ENCODE results near the gene NUP160. TPM values are rescaled to one million over a fixed set of nuclear protein-coding genes. Genes with fewer than 3 reads are reported as not detected.
"Not testable (repeated sequence)": the region's sequence is repeated elsewhere in the genome, so short reads cannot be mapped to it uniquely, and the experiment has no call there.

NUP160 gene
- total and polyA plus RNA-seq, 2 of the 13 experiments (the other 11 are each of a cell fraction or from before 2014, with no cell fraction given), result 28.3 to 43.5 TPM

- DNase-seq (ENCODE audit: low spot score) (no peak), FAIRE-seq (no peak)
These were observed 74.3 kb downstream of the NUP160 start for GRCh38 chr11:47773882-47774281.

GRCh38 chr11:47769556-47769955, 78.6 kb downstream of the NUP160 start:
- FAIRE-seq; intact Hi-C loops (cut with micrococcal nuclease; ENCODE audit: unreplicated experiment); H3K4me2 ChIP-seq (ENCODE audit: low read depth, low read length); DNase-seq (ENCODE audit: low spot score); H3K9ac ChIP-seq (ENCODE audit: insufficient read depth, low read depth, low read length); H3K4me3 ChIP-seq (replicated peaks in 1 of 3; ENCODE audit: insufficient read depth in 1 of 3, low read depth in 2 of 3, low read length in 3 of 3); in situ Hi-C loops (cut with HindIII; ENCODE audit: extremely low pct_ligation_motif_present, low pct_unique_long_range_greater_than_20kb); CTCF ChIA-PET (ENCODE audit: low intra/inter-chr PET ratio, low total read pairs); ATAC-seq; POLR2A ChIA-PET; H3K9me3 ChIP-seq (ENCODE audit: low read length); BruUV-seq (replicated peaks); H3K27me3 ChIP-seq (ENCODE audit: control insufficient read depth in 1 of 2, insufficient read depth in 2 of 2, low read length in 2 of 2); H2AFZ ChIP-seq (ENCODE audit: low read length); H3K36me3 ChIP-seq (replicated peaks in 1 of 2; ENCODE audit: control insufficient read depth in 1 of 2, insufficient read depth in 2 of 2, low read length in 2 of 2); H3K27ac ChIP-seq (ENCODE audit: extremely low read length, insufficient read depth, low read length): not testable (repeated sequence)
- 80% methylated on average over 14 of the region's 14 CpGs for WGBS (ENCODE audit: low lambda C conversion rate)
- peaks cover 14% of the 10 kb centered on the region for H4K20me1 ChIP-seq (ENCODE audit: insufficient read depth, low read length)
- peaks cover 19% of the 10 kb centered on the region for H3K4me1 ChIP-seq (ENCODE audit: insufficient read depth, low read length)
- H3K79me2 ChIP-seq (ENCODE audit: insufficient read depth, low read length), result peaks cover 32% of the 10 kb centered on the region

More at GRCh38 chr11:47773882-47774281, 74.3 kb downstream of the NUP160 start:
- no peaks in the 10 kb centered on the region for H3K27me3 ChIP-seq (ENCODE audit: control insufficient read depth in 1 of 2, insufficient read depth in 2 of 2, low read length in 2 of 2)
- no peak overlapping the region for H3K27ac ChIP-seq (ENCODE audit: extremely low read length, insufficient read depth, low read length)
- intact Hi-C loops (cut with micrococcal nuclease; ENCODE audit: unreplicated experiment) (no loop called here), in situ Hi-C loops (cut with HindIII; ENCODE audit: extremely low pct_ligation_motif_present, low pct_unique_long_range_greater_than_20kb) (no loop called here)
- no peak overlapping the region for H3K4me3 ChIP-seq (replicated peaks in 1 of 3; ENCODE audit: insufficient read depth in 1 of 3, low read depth in 2 of 3, low read length in 3 of 3)
- ChIA-PET CTCF (ENCODE audit: low intra/inter-chr PET ratio, low total read pairs) (no interaction called here), POLR2A (no interaction called here)
- no peak for TF ChIP-seq ZNF17 (CRISPR knock-in tag; IDR thresholded peaks at IDR 0.05)
- TF ChIP-seq ZBTB1 (CRISPR knock-in tag; IDR thresholded peaks at IDR 0.05; ENCODE audit: borderline replicate concordance), result no peak
- no peak for TF ChIP-seq NFATC3 (CRISPR knock-in tag; IDR thresholded peaks at IDR 0.05)
- no peak for TF ChIP-seq MXI1 (IDR thresholded peaks at IDR 0.05; ENCODE audit: borderline replicate concordance, low read depth, low read length)
- TF ChIP-seq ZNF709 (CRISPR knock-in tag; IDR thresholded peaks at IDR 0.05), result no peak
- TF ChIP-seq ZNF121 (CRISPR knock-in tag; IDR thresholded peaks at IDR 0.05), result peak; percentile 55; the same call in 1 of the 2 replicates
- TF ChIP-seq ZSCAN5A (CRISPR knock-in tag; IDR thresholded peaks at IDR 0.05; ENCODE audit: borderline replicate concordance), result no peak
- TF ChIP-seq ATAD3A (CRISPR knock-in tag; IDR thresholded peaks at IDR 0.05), result no peak
- ATAC-seq, result no peak
- no peak overlapping the region for H3K4me2 ChIP-seq (ENCODE audit: low read depth, low read length)
- H3K9me3 ChIP-seq (ENCODE audit: low read length), result no peaks in the 10 kb centered on the region
- peaks cover 3 to 13% of the 10 kb centered on the region in 2 experiments; a peak in 4 of 5 replicates for H3K36me3 ChIP-seq (replicated peaks in 1 of 2; ENCODE audit: control insufficient read depth in 1 of 2, insufficient read depth in 2 of 2, low read length in 2 of 2)
- H3K9ac ChIP-seq (ENCODE audit: insufficient read depth, low read depth, low read length), result no peak overlapping the region
- H3K79me2 ChIP-seq (ENCODE audit: insufficient read depth, low read length), result no peaks in the 10 kb centered on the region
- peaks cover 12% of the 10 kb centered on the region for H3K4me1 ChIP-seq (ENCODE audit: insufficient read depth, low read length)
- no peak overlapping the region for H2AFZ ChIP-seq (ENCODE audit: low read length)
- WGBS (ENCODE audit: low lambda C conversion rate), result 91% methylated on average over 3 of the region's 3 CpGs
- no peaks in the 10 kb centered on the region for H4K20me1 ChIP-seq (ENCODE audit: insufficient read depth, low read length)
- no TSS peak for BruUV-seq (replicated peaks)

Data from HepG2 (cell line).